Measurements from ENCODE around the gene NFKBIE. TPM values are rescaled to one million over a fixed set of nuclear protein-coding genes. Genes with fewer than 3 reads are reported as not detected.

The NFKBIE gene
- polyA plus RNA-seq, 1 donor (not counting 4 experiments of a cell fraction or from before 2014, with no cell fraction given): 7.3 TPM

DNA sequence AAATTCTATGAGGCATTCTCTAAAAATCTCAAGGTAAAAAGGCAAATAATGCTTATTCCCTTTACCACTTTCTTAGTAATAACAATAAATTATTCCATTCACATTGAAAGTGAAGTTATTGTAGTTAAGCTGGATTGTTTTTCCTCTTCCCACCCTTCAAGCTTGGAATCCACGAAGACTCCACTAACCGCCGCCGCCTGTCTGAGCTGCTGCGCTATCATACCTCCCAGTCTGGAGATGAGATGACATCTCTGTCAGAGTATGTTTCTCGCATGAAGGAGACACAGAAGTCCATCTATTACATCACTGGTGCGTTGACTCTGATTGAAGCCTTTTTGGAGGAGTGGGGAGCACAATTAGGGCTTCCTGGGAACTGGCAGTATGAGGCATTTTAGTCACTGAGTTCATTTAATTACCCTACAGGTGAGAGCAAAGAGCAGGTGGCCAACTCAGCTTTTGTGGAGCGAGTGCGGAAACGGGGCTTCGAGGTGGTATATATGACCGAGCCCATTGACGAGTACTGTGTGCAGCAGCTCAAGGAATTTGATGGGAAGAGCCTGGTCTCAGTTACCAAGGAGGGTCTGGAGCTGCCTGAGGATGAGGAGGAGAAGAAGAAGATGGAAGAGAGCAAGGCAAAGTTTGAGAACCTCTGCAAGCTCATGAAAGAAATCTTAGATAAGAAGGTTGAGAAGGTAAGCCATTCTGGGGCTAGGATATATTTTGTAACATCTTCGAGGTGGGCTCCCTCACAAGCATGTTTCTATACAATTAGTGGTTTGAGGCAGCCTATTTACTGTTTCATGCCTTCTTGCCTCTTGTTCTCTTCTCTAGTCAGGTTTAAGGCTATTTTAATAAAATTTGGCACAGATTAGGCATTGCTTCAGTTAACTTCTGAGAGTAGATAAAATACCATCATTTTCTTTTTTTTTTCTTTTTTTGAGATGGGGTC lies 13.5 kb downstream of the NFKBIE start:
- Histone ChIP-seq H3K79me2 (ENCODE audit: control insufficient read depth, insufficient read depth, low read length) (peaks cover 75% of the 10 kb centered on the region), H3K27ac (ENCODE audit: control insufficient read depth, insufficient read depth, low read length) (no peak overlapping the region), H3K4me2 (ENCODE audit: control insufficient read depth, extremely low read depth, insufficient read depth, low read depth, low read length) (no peak overlapping the region), H3K4me3 (ENCODE audit: control insufficient read depth in 2 of 3, extremely low read depth in 1 of 3, insufficient read depth in 2 of 3, low read depth in 1 of 3, low read length in 3 of 3) (no peak overlapping the region), H3K9me1 (ENCODE audit: control insufficient read depth, extremely low read depth, insufficient read depth, low read length) (peaks cover 6% of the 10 kb centered on the region), H3K9me3 (ENCODE audit: control insufficient read depth, low read depth, low read length) (no peaks in the 10 kb centered on the region), H3K36me3 (ENCODE audit: control insufficient read depth in 2 of 2, extremely low read depth in 1 of 2, insufficient read depth in 2 of 2, low read length in 2 of 2) (peaks cover 48 to 69% of the 10 kb centered on the region in 2 experiments), H4K20me1 (ENCODE audit: control insufficient read depth, extremely low read depth, insufficient read depth, low read length) (peaks cover 84% of the 10 kb centered on the region), H3K4me1 (ENCODE audit: control insufficient read depth, extremely low read depth, insufficient read depth, low read length) (peaks cover 31% of the 10 kb centered on the region), H2AFZ (ENCODE audit: control insufficient read depth, low read length) (no peak overlapping the region), H3K9ac (ENCODE audit: control insufficient read depth, extremely low read depth, insufficient read depth, low read length) (no peak overlapping the region), H3K27me3 (ENCODE audit: control insufficient read depth, extremely low read depth, insufficient read depth, low read length) (no peaks in the 10 kb centered on the region)
- TF ChIP-seq CTCF (optimal IDR thresholded peaks at IDR 0.05 in 1 of 3, IDR thresholded peaks at IDR 0.05 in 1 of 3, conservative IDR thresholded peaks at IDR 0.05 in 1 of 3; ENCODE audit: extremely low read depth in 1 of 3, insufficient read depth in 2 of 3, low read length in 3 of 3): no peak
- TF ChIP-seq EZH2 (IDR thresholded peaks at IDR 0.05; ENCODE audit: low read length): no peak
- DNase-seq (ENCODE audit: low read depth, low spot score): no peak
- no peak for FAIRE-seq
- dilution Hi-C loops (cut with MboI; ENCODE audit: extremely low pct_ligation_motif_present, low sequenced_read_pairs): no loop called here

GRCh38 chr6:44250718-44251123 lies 14.6 kb downstream of the NFKBIE start:
- Histone ChIP-seq H3K4me2 (ENCODE audit: control insufficient read depth, extremely low read depth, insufficient read depth, low read depth, low read length) (no peak overlapping the region), H3K27me3 (ENCODE audit: control insufficient read depth, extremely low read depth, insufficient read depth, low read length) (no peaks in the 10 kb centered on the region), H3K79me2 (ENCODE audit: control insufficient read depth, insufficient read depth, low read length) (peaks cover 64% of the 10 kb centered on the region), H3K9ac (ENCODE audit: control insufficient read depth, extremely low read depth, insufficient read depth, low read length) (no peak overlapping the region), H2AFZ (ENCODE audit: control insufficient read depth, low read length) (no peak overlapping the region), H4K20me1 (ENCODE audit: control insufficient read depth, extremely low read depth, insufficient read depth, low read length) (peaks cover 76% of the 10 kb centered on the region), H3K27ac (ENCODE audit: control insufficient read depth, insufficient read depth, low read length) (no peak overlapping the region), H3K36me3 (ENCODE audit: control insufficient read depth in 2 of 2, extremely low read depth in 1 of 2, insufficient read depth in 2 of 2, low read length in 2 of 2) (peaks cover 48 to 63% of the 10 kb centered on the region in 2 experiments), H3K9me1 (ENCODE audit: control insufficient read depth, extremely low read depth, insufficient read depth, low read length) (peaks cover 5% of the 10 kb centered on the region), H3K4me1 (ENCODE audit: control insufficient read depth, extremely low read depth, insufficient read depth, low read length) (peaks cover 24% of the 10 kb centered on the region), H3K9me3 (ENCODE audit: control insufficient read depth, low read depth, low read length) (no peaks in the 10 kb centered on the region), H3K4me3 (ENCODE audit: control insufficient read depth in 2 of 3, extremely low read depth in 1 of 3, insufficient read depth in 2 of 3, low read depth in 1 of 3, low read length in 3 of 3) (no peak overlapping the region)
- FAIRE-seq (no peak), DNase-seq (ENCODE audit: low read depth, low spot score) (no peak)
- dilution Hi-C loops (cut with MboI; ENCODE audit: extremely low pct_ligation_motif_present, low sequenced_read_pairs): no loop called here
- TF ChIP-seq CTCF (optimal IDR thresholded peaks at IDR 0.05 in 1 of 3, IDR thresholded peaks at IDR 0.05 in 1 of 3, conservative IDR thresholded peaks at IDR 0.05 in 1 of 3; ENCODE audit: extremely low read depth in 1 of 3, insufficient read depth in 2 of 3, low read length in 3 of 3): no peak
- no peak for TF ChIP-seq EZH2 (IDR thresholded peaks at IDR 0.05; ENCODE audit: low read length)
